GM18505 (cell line): ENCODE measurements around the gene PSMA5.
"Not testable (repeated sequence)": the region's sequence is repeated elsewhere in the genome, so short reads cannot be mapped to it uniquely, and the experiment has no call there.

Source experiments
- ATAC-seq: cut with Tn5 transposase; IDR thresholded peaks from one replicate; pipeline ENCODE4 v1.9.1; 2021; ENCODE audit not compliant: unreplicated experiment
- POLR2A ChIP-seq: IDR thresholded peaks from 4 replicates; pipeline ENCODE4 v1.6.1; 2011; ENCODE audit warnings: borderline replicate concordance; ENCODE audit not compliant: insufficient read depth, insufficient read length; ENCODE audit errors: extremely low read depth

Gene PSMA5

GRCh38 chr1:109426281-109427170, at the start of gene PSMA5:
TSS of gene PSMA5 (minus strand) at chr1:109426448. CDS start at chr1:109426330, 118 bp downstream.
- peak; percentile 96 for TF ChIP-seq POLR2A
- peak; percentile 94 for ATAC-seq

- ATAC-seq, result no peak
- TF ChIP-seq POLR2A, result no peak
Observed at GRCh38 chr1:109475261-109475660, 49.0 kb upstream of the PSMA5 start.

- TF ChIP-seq POLR2A, result no peak
- ATAC-seq, result no peak
Observed at GRCh38 chr1:109474697-109475096, 48.4 kb upstream of the PSMA5 start.

GRCh38 chr1:109473284-109474057, 47.2 kb upstream of the PSMA5 start:
- ATAC-seq, result not testable (repeated sequence)

GRCh38 chr1:109472779-109473178, 46.5 kb upstream of the PSMA5 start:
- TF ChIP-seq POLR2A, result no peak
- ATAC-seq, result no peak

GRCh38 chr1:109470245-109470644, 44.0 kb upstream of the PSMA5 start:
- no peak for ATAC-seq
- no peak for TF ChIP-seq POLR2A

- no peak for TF ChIP-seq POLR2A
- no peak for ATAC-seq
Observed at GRCh38 chr1:109468903-109469302, 42.7 kb upstream of the PSMA5 start.

GRCh38 chr1:109468061-109468460, 41.8 kb upstream of the PSMA5 start:
- no peak for ATAC-seq
- no peak for TF ChIP-seq POLR2A

- ATAC-seq, result no peak
Observed at GRCh38 chr1:109467301-109467777, 41.1 kb upstream of the PSMA5 start.

GRCh38 chr1:109466452-109467300, 40.4 kb upstream of the PSMA5 start, which contains the start of gene SYPL2:
TSS of gene SYPL2 (plus strand) at chr1:109466546. CDS start at chr1:109466844, 298 bp downstream.
- TF ChIP-seq POLR2A, result no peak
- ATAC-seq, result no peak

More at GRCh38 chr1:109467301-109467777, 41.1 kb upstream of the PSMA5 start:
- no peak for TF ChIP-seq POLR2A

- ATAC-seq, result no peak
- no peak for TF ChIP-seq POLR2A
Observed at GRCh38 chr1:109466125-109466451, 39.8 kb upstream of the PSMA5 start.

- TF ChIP-seq POLR2A, result no peak
- ATAC-seq, result no peak
Observed at GRCh38 chr1:109457819-109458218, 31.6 kb upstream of the PSMA5 start.
